Stimulated activated CD8-positive, alpha-beta memory T cell treated with anti-CD3 and anti-CD28 coated beads, Interleukin-15, amount 100 ng/mL, for 1 hour (primary cell): ENCODE data around the gene ACTG2.
A peak's percentile ranks its signal among the peaks of the same experiment; 100 is the strongest.

ENCODE experiments used
- DNase-seq: peaks from one replicate; pipeline ENCODE4 v3.0.0-alpha.2; 2020; ENCODE audit warnings: low read depth

ACTG2 gene

DNA sequence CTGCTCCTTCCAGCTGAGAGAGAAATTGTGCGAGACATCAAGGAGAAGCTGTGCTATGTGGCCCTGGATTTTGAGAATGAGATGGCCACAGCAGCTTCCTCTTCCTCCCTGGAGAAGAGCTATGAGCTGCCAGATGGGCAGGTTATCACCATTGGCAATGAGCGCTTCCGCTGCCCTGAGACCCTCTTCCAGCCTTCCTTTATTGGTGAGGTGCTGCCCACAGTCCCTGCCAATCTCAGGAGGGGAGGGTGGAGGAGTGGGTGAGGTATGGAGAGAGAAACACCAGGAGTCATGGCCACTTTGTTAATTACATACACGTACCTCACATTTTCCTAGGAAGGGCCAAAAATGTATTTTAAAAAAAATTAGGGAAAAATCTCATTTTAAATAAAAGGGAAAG lies 21.9 kb downstream of the ACTG2 start:
- DNase-seq: no peak

DNA sequence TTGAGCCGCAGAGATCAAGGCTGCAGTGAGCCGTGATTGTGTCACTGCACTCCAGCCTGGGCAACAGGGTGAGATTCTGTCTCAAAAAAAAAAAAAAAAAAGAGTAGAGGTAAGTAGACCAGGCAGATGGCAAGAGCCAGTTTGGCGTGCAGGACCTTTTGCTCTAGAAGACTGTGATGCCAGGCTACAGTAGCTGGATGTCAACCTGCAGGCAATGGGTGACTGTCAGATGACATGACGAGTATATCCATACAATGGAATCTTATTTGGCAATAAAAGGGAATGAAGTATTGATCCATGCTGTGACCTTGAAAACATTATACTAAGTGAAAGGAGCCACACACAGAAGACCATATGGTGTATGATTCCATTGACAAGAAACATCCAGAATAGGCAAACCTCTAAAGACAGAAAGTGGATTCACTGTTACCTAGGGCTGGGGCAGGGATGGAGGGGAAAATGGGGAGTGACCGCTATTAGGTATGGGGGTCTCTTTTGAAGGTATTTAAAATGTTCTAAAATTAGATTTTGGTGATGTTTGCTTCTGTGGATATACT lies 22.7 kb downstream of the ACTG2 start:
- no peak for DNase-seq

GRCh38 chr2:73916666-73917065 lies 23.9 kb downstream of the ACTG2 start:
- DNase-seq: no peak

DNA sequence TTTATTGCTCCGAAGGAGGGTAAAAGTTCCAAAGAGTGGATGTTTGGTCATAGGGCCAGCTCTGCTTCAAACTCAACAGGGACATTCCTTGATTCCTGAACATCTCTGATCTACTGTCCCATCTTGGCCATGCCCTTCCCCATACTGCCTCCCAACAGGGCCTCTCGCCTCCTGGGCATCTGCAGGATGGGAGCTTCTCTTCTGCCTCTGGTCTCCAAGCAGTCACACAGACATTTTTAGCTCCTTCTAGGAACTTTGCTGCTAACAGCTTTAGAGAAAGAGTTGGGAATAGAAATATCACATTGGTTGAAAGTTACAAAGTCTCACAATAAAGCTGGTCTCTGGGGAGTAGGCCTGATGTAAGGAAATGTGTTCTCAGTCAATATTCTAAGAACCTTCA lies 24.5 kb downstream of the ACTG2 start:
- DNase-seq: no peak

- DNase-seq: no peak
Measured at GRCh38 chr2:73917696-73918207, 24.9 kb downstream of the ACTG2 start.

DNA sequence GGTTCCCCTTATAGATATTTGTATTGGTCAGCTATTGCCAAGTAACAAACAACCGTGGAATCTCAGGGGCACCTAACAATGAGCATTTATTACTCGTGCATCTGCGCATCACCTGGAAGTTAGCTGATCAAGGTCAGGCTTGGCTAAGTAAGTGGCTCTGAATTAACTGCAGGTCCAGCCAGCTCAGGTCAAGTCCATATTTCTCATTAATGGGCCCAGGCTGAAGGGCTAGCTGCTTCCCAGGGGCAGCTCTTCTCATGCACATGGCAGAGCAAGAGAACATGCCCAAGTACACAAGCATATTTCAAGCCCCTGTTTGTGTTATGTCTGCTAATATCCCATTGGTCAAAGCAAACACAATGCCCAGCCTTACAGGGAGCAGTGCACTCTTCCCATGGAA lies 26.0 kb downstream of the ACTG2 start:
- DNase-seq: no peak

GRCh38 chr2:73919596-73920228 lies 26.9 kb downstream of the ACTG2 start:
- DNase-seq: no peak

- no peak for DNase-seq
Measured at GRCh38 chr2:73920577-73921545, 28.1 kb downstream of the ACTG2 start.

DNA sequence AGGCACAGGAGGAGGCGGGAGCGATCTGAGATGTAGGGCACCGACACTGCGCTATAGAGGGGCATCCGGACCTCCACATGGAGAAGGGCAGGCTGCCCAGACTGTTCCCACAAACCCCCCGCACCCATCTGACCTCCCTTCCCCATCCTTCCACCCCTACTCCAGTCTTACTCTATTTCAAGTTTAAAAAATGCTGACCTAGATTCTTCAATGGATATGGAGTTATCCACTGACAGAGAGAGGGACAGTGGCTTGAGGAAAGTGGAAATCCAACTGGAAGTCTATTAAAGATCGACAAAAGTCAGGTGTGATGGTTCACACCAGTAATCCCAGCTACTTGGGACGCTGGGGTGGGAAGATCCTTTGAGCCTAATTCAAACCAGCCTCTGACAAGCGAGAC lies 28.8 kb downstream of the ACTG2 start:
- DNase-seq: no peak

GRCh38 chr2:73922681-73923080 lies 29.9 kb downstream of the ACTG2 start:
- no peak for DNase-seq

GRCh38 chr2:73925033-73925704 lies 32.4 kb downstream of the ACTG2 start:
- no peak for DNase-seq

DNA sequence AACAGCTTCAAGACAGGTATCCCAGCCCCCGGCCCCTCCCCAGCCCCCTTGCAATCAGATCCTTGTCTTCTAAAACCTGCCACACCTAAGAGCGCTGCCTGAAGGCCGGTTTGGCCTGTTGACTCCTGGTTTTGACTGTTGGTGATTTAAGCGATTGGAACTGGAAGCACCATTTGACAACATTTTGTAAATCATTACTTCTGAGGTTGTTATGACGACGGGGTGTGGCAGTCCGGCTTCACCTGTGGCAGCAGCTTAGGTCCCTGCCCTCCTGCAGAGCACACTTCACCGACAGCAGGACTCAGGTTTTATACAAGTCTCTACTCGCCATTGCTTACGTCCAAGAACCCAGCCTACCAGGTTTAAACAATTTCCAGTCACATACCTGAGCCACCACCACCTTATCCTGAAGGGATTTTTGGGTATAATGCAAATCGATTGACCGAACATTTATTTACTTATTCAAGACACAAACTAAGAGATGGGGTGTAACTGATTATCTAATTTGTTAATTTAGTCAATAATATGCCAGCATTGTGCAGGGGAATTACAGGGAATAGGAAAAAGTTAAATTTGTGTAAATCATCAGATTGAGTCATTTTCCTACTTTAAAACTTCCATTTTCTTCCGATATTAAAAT lies 33.2 kb downstream of the ACTG2 start:
- DNase-seq: no peak

GRCh38 chr2:73926493-73927327 lies 33.9 kb downstream of the ACTG2 start, which contains the start of gene DGUOK:
DGUOK (plus strand) TSS chr2:73926880; CDS start chr2:73926911, 31 bp downstream.
- peak; percentile 91 for DNase-seq

DNA sequence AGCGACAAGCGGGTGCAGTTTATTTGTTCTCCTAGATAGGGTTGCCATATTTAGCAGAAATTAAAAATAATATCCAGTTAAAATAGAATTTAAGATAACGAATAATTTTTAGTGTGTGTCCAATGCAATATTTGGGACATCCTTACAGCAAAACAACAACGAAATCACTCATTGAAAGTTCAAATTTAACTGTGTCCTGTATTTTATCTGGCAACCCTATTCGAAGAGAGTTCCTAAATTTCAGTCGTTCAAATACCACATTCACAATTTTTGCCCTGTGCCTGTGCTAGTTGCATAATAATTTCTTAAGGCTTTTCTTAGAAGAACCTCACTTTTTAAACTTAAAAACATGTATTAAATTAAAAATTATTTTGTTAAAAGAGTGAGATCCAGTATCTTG lies 34.5 kb downstream of the ACTG2 start:
- no peak for DNase-seq

DNA sequence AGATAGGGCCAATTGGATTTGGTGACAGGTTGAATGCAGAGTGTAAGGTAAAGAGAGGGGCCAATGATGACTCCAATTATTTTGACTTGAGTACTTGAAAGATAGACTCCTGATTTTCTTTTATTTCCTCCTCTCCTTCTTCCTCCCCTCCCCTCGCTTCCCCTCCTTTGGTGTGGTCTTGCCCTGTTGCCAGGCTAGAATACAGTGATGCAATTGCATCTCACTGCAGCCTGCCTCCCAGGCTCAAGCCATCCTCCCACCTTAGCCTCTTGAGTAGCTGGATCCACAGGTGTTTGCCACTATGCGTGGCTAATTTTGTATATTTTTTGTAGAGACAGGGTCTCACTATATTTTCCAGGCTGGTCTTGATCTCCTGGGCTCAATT lies 36.1 kb downstream of the ACTG2 start:
- DNase-seq: no peak

- DNase-seq: no peak
Measured at GRCh38 chr2:73930386-73930785, 37.6 kb downstream of the ACTG2 start.

GRCh38 chr2:73931531-73932500 lies 39.0 kb downstream of the ACTG2 start:
- DNase-seq: no peak

DNA sequence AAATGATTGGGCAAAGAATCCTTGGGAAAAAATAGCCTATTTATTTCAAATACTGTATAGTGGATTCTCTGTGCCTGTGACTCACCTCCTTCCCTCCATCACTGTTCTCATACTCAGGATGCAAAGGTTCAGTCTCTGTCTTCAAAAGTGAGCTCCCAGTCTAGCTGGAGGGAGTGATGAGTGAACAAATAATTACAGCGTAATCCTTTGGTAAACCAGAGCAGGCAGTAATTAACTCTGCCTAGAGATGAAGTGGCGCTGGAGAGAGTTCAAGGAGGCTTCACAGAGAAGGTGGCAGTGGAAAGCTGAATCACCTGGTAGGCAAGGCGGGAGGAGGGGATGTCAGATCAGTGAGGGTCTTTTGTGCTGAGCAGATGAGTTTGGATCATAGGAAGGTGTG lies 40.4 kb downstream of the ACTG2 start:
- DNase-seq: no peak

DNA sequence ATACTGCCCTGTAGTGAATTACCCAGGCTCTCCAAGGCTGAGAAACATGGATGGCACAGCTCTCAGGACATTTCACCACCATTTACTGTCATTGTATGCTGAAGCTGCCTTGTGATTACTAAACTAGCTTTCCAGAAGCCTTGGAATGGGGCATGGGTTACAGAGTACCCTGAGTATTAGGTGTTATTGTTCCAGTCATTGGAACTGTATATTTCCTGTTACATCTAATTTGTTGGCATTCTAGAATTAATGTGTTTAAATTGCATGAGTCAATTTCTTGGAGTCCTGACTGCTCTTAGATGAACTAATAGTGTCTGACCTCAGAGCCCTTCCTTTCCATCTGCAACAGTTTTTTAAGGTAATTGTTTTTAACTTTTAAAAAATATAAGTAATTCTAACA lies 42.8 kb downstream of the ACTG2 start:
- no peak for DNase-seq
